HFFc6 (cell line): Measurements from ENCODE around the gene NRXN2. TPM values are rescaled to one million over a fixed set of nuclear protein-coding genes. Genes with fewer than 3 reads are reported as not detected.

Experiments
- DNase-seq: peaks from one replicate; pipeline ENCODE4 v3.0.0-alpha.2; 2018
- H3K27ac Mint-ChIP-seq: 2 replicates; pipeline ENCODE4 v1.8.0; 2020; ENCODE audit warnings: mild to moderate bottlenecking, mixed read lengths
- H3K27me3 Mint-ChIP-seq: 2 replicates; pipeline ENCODE4 v1.8.0; 2021; ENCODE audit warnings: mild to moderate bottlenecking, moderate library complexity, mixed read lengths; ENCODE audit not compliant: insufficient read depth
- H3K36me3 Mint-ChIP-seq: 2 replicates; pipeline ENCODE4 v1.8.0; 2021; ENCODE audit warnings: low read depth, mixed read lengths
- H3K4me1 Mint-ChIP-seq: 2 replicates; pipeline ENCODE4 v1.8.0; 2020; ENCODE audit warnings: low read depth, mixed read lengths
- H3K4me3 Mint-ChIP-seq: 2 replicates; pipeline ENCODE4 v1.8.0; 2020; ENCODE audit warnings: mild to moderate bottlenecking, moderate library complexity, mixed read lengths
- H3K9me3 Mint-ChIP-seq: 2 replicates; pipeline ENCODE4 v1.8.0; 2020; ENCODE audit warnings: mild to moderate bottlenecking, mixed read lengths
- CTCF ChIP-seq: fragments of 200-600 bp; sonication (generic); IDR thresholded peaks from 2 replicates; pipeline ENCODE4 v1.5.0; 2021; ENCODE audit warnings: antibody characterized with exemption, mild to moderate bottlenecking
- total RNA-seq, 6 experiments: library from RNA; stranded (reverse); fragmentation: NEBNext Ultra II Directional; extraction: Animal tissue kit (Norgen Biotek cat#: 25700); gene quantifications; 2 replicates in 1 of 6; 3 replicates in 5 of 6; pipeline ENCODE4 v1.2.3, GENCODE V29; 2021

The NRXN2 gene
- total RNA-seq, 6 experiments from 2014 or later, result 0.14 to 0.51 (median 0.31) TPM; not detected in 1

- no peak for DNase-seq
- Mint-ChIP-seq H3K9me3 (no peaks in the 10 kb centered on the region), H3K4me3 (no peak overlapping the region), H3K27ac (no peak overlapping the region), H3K36me3 (no peaks in the 10 kb centered on the region), H3K27me3 (peaks cover 20% of the 10 kb centered on the region), H3K4me1 (peaks cover 5% of the 10 kb centered on the region; the same call in 1 of the 2 replicates)
- no peak for TF ChIP-seq CTCF
Measured at GRCh38 chr11:64570341-64570740, 152.7 kb downstream of the NRXN2 start.

DNA sequence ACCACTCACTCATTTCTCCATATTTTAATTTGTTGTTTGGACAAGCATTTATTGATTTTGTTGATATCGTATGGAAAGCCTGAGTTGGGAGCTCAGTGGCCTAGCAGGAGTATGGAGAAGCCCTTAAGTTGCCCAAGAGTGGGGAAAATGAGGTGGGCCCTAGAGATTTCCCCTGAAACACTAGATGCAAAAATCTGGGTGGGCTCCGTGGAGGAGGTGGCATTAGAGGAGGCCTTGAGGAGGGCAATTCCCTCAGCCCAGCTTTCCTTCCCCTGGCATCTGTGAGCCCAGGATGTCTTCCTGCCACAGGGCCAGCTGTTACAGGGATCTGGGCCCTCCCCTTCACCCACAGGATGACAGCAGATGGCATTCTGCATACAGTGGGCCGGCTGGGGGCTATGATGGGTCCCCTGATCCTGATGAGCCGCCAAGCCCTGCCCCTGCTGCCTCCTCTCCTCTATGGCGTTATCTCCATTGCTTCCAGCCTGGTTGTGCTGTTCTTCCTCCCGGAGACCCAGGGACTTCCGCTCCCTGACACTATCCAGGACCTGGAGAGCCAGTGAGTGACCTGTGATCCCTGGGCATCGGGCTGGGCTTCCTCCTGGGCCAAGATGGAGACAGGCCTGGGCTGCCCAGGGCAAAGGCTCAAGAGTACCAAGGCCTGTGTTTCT lies 153.6 kb downstream of the NRXN2 start:
- H3K27me3 Mint-ChIP-seq, result peaks cover 25% of the 10 kb centered on the region
- H3K36me3 Mint-ChIP-seq, result no peaks in the 10 kb centered on the region
- DNase-seq, result no peak
- no peaks in the 10 kb centered on the region for H3K9me3 Mint-ChIP-seq
- H3K27ac Mint-ChIP-seq, result no peak overlapping the region
- H3K4me1 Mint-ChIP-seq, result peaks cover 5% of the 10 kb centered on the region; the same call in 1 of the 2 replicates
- no peak overlapping the region for H3K4me3 Mint-ChIP-seq
- no peak for TF ChIP-seq CTCF

DNA sequence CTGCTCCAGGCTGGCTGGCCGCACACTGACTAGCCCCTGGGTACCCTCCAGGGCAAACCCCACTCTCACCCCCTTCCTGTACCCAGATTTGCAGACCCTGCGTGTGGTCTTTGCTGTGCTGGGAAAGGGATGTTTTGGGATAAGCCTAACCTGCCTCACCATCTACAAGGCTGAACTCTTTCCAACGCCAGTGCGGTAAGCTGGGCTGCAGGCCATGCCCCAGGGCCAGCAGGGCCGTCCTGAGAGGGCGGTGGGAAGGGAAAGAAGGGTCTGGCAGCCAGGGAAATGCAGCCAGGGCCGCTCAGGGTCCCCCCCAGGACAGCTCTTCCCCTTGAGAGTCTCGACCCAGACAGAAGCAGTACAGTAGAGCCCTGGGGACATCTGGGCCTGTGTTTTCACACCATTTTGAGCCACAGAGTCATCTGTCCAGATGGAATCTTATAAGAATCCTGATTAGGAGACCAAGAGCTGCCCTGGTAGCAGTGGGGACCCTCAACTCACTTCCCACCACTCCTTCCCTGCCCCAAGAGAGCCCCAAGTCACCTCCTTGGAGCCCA lies 154.3 kb downstream of the NRXN2 start:
- no peak for TF ChIP-seq CTCF
- Mint-ChIP-seq H3K36me3 (no peaks in the 10 kb centered on the region), H3K27ac (no peak overlapping the region), H3K4me3 (no peak overlapping the region), H3K9me3 (no peaks in the 10 kb centered on the region), H3K4me1 (peaks cover 5% of the 10 kb centered on the region; the same call in 1 of the 2 replicates), H3K27me3 (peaks cover 29% of the 10 kb centered on the region)
- no peak for DNase-seq

DNA sequence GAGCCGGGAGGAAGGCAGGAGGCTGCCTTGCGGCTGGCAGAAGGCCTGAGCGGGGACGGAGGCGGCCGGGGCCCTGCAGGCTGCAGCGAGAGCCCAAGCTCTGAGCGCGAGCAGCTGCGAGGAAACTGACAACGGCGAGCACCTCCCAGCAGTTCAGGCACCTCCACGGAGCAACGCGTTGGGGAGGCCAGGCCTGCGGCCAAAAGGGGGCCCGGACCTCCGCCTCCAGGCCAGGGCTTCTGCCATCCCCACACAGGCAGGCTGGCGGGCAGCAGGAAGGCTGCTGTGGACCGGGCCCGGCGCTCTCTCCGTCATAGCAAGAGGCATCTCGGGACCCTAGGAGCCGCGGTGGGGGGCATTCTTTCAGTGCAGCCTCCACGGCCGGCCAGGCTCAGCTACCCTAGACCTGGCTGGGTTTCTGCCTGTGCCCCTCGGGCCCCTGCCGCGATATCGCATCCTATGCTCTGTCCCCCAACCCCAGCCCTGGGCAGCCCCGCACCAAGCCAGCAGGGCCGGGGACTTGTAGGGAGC lies 154.9 kb downstream of the NRXN2 start:
- Mint-ChIP-seq H3K4me1 (peaks cover 5% of the 10 kb centered on the region; the same call in 1 of the 2 replicates), H3K36me3 (no peaks in the 10 kb centered on the region), H3K9me3 (no peaks in the 10 kb centered on the region), H3K27me3 (peaks cover 29% of the 10 kb centered on the region), H3K4me3 (no peak overlapping the region), H3K27ac (no peak overlapping the region)
- no peak for DNase-seq
- no peak for TF ChIP-seq CTCF

DNA sequence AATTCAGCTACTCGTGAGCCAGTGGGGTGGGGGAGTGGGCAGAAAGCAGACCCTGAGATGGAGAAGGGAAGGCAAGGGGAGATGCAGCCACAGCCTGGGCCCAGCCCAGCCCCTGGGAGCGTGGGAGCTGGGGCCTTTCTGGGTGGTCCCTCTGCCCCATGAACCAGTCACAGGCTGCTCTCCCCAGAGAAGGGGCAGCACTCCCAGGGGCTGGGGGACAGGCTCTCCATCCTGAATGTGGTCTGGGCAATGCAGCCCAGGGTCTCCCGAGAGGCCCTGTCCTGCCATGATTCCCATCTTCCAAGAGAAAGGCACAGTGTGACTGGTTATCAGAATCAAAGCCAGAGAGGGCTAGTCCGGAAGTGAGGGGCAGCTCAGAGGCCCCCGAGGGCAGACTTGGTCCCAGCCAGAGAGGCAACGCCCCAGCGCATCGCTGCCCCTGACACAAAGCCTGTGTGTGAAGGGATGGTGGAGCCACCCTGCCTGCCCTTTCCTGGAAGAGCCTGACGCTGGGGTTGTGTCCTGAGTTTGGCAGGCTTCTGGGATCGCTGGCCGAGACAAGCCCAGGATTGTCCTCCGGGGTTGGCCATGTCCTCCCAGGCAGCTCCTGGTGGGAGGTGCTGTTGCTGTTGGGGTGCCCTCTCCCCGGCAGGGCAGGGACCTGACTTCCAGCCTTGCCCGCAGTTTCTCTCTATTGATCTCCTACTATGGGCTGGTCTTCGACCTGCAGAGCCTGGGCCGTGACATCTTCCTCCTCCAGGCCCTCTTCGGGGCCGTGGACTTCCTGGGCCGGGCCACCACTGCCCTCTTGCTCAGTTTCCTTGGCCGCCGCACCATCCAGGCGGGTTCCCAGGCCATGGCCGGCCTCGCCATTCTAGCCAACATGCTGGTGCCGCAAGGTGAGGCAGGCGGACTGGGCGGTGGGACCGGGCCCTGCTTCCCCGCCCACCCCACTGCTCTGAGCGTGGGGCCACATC lies 155.8 kb downstream of the NRXN2 start:
- peaks cover 26% of the 10 kb centered on the region for H3K27me3 Mint-ChIP-seq
- H3K9me3 Mint-ChIP-seq, result no peaks in the 10 kb centered on the region
- H3K27ac Mint-ChIP-seq, result no peak overlapping the region
- TF ChIP-seq CTCF, result no peak
- no peak for DNase-seq
- no peak overlapping the region for H3K4me3 Mint-ChIP-seq
- no peaks in the 10 kb centered on the region for H3K36me3 Mint-ChIP-seq
- peaks cover 5% of the 10 kb centered on the region; the same call in 1 of the 2 replicates for H3K4me1 Mint-ChIP-seq
